ENCODE results near the gene NEDD4L.

The NEDD4L gene

DNA sequence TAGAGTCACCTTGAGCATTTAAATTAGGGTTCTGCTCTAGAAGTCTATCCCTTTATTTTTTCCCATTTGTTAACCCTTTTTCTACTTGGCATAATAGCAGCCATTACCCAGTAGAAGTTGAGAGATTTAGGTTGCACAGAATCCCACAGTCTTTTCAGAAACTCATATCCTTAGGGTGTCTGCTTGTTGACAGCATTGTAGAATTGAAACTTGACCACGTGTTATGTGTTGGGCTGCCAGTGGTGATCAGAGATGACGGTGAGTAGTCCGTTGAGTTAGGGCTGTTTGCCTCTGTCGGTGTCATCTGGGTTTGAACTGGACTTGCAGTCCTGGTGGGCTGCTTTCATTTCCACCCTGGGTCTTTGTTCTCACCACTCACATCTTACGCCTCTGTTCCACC is 114.4 kb downstream of the NEDD4L start:
- no peak overlapping the region for H2AFZ ChIP-seq (ENCODE audit: low read length)
- no peak overlapping the region for H3K4ac ChIP-seq (ENCODE audit: low read length)
- H3K14ac ChIP-seq (ENCODE audit: low read length), result no peak overlapping the region
- no peak overlapping the region for H2BK120ac ChIP-seq (ENCODE audit: low read depth, low read length)
- no peak overlapping the region for H2BK15ac ChIP-seq (ENCODE audit: low read length)
- H3K27me3 ChIP-seq (ENCODE audit: control insufficient read depth in 3 of 3, insufficient read depth in 3 of 3, low read depth in 1 of 3, low read length in 3 of 3), result no peaks in the 10 kb centered on the region
- no peak overlapping the region for H3K4me2 ChIP-seq (ENCODE audit: insufficient read depth, low read length, poor library complexity, severe bottlenecking)
- H3K79me1 ChIP-seq (ENCODE audit: low read depth, low read length), result peaks cover 3% of the 10 kb centered on the region
- no peak overlapping the region for H2AK5ac ChIP-seq (ENCODE audit: low read depth, low read length)
- no peak overlapping the region for H2BK12ac ChIP-seq (ENCODE audit: low read length)
- no peaks in the 10 kb centered on the region for H3K4me1 ChIP-seq (ENCODE audit: control insufficient read depth in 2 of 2, insufficient read depth in 1 of 2, low read depth in 1 of 2, low read length in 2 of 2)
- H4K8ac ChIP-seq (ENCODE audit: low read depth, low read length), result no peak overlapping the region
- H4K91ac ChIP-seq (ENCODE audit: low read depth, low read length, poor library complexity), result no peak overlapping the region
- no CpG with 5 or more reads among the region's 5 CpGs for WGBS, 2 donors (ENCODE audit: extremely low coverage in 2 of 2, insufficient read length in 2 of 2, insufficient replicate concordance in 1 of 2)
- H3K4me3 ChIP-seq (ENCODE audit: low read length in 2 of 2), result no peak overlapping the region
- H3K23ac ChIP-seq (ENCODE audit: low read depth, low read length, poor library complexity), result no peak overlapping the region
- no peak overlapping the region for H3K27ac ChIP-seq (replicated peaks; ENCODE audit: low read length)
- no peaks in the 10 kb centered on the region for H3K9me3 ChIP-seq (replicated peaks in 1 of 2; ENCODE audit: control insufficient read depth in 2 of 2, insufficient read depth in 1 of 2, low read depth in 1 of 2, low read length in 2 of 2)
- DNase-seq (ENCODE audit: low spot score), result no peak
- H3K18ac ChIP-seq (ENCODE audit: low read length), result no peak overlapping the region
- peaks cover 0 to 2% of the 10 kb centered on the region in 2 donors for H3K36me3 ChIP-seq (replicated peaks in 1 of 2; ENCODE audit: control insufficient read depth in 2 of 2, insufficient read depth in 2 of 2, low read length in 2 of 2)
- no peak overlapping the region for H2BK5ac ChIP-seq (ENCODE audit: low read length)
- H3K9ac ChIP-seq (ENCODE audit: low read depth, low read length, poor library complexity), result no peak overlapping the region

DNA sequence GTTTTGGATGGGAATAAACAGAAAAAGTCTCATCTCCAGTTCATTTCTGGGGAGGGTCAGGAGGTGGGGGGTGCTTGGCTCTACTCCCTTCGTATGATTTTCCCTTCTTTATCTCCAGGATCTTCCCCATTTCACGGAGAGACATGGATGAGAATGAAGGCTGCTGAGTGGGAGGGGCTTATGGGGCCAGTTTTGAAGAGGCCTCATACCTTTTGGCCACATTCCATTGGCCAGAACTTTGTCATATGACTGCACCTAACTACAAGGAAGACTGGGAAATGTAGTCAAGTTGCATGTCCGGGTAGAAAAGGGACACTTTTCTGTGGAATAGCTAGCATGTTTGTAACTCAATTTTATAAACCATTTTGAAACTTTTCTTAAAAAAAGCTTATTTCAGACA is 117.6 kb downstream of the NEDD4L start:
- Histone ChIP-seq H2BK120ac (ENCODE audit: low read depth, low read length) (no peak overlapping the region), H3K23ac (ENCODE audit: low read depth, low read length, poor library complexity) (no peak overlapping the region), H3K79me1 (ENCODE audit: low read depth, low read length) (peaks cover 3% of the 10 kb centered on the region), H3K18ac (ENCODE audit: low read length) (no peak overlapping the region), H2BK15ac (ENCODE audit: low read length) (no peak overlapping the region), H2AFZ (ENCODE audit: low read length) (no peak overlapping the region), H3K27me3 (ENCODE audit: control insufficient read depth in 3 of 3, insufficient read depth in 3 of 3, low read depth in 1 of 3, low read length in 3 of 3) (no peaks in the 10 kb centered on the region), H4K8ac (ENCODE audit: low read depth, low read length) (no peak overlapping the region), H3K4me2 (ENCODE audit: insufficient read depth, low read length, poor library complexity, severe bottlenecking) (no peak overlapping the region), H3K9me3 (replicated peaks in 1 of 2; ENCODE audit: control insufficient read depth in 2 of 2, insufficient read depth in 1 of 2, low read depth in 1 of 2, low read length in 2 of 2) (no peaks in the 10 kb centered on the region), H2BK12ac (ENCODE audit: low read length) (no peak overlapping the region), H4K91ac (ENCODE audit: low read depth, low read length, poor library complexity) (no peak overlapping the region), H3K14ac (ENCODE audit: low read length) (no peak overlapping the region), H3K4me3 (ENCODE audit: low read length in 2 of 2) (no peak overlapping the region), H3K9ac (ENCODE audit: low read depth, low read length, poor library complexity) (no peak overlapping the region), H2BK5ac (ENCODE audit: low read length) (no peak overlapping the region), H3K27ac (replicated peaks; ENCODE audit: low read length) (no peak overlapping the region), H3K4ac (ENCODE audit: low read length) (no peak overlapping the region), H3K4me1 (ENCODE audit: control insufficient read depth in 2 of 2, insufficient read depth in 1 of 2, low read depth in 1 of 2, low read length in 2 of 2) (no peaks in the 10 kb centered on the region), H3K36me3 (replicated peaks in 1 of 2; ENCODE audit: control insufficient read depth in 2 of 2, insufficient read depth in 2 of 2, low read length in 2 of 2) (peaks cover 0 to 2% of the 10 kb centered on the region in 2 donors), H2AK5ac (ENCODE audit: low read depth, low read length) (no peak overlapping the region)
- no peak for DNase-seq (ENCODE audit: low spot score)
- no CpG with 5 or more reads among the region's 3 CpGs for WGBS, 2 donors (ENCODE audit: extremely low coverage in 2 of 2, insufficient read length in 2 of 2, insufficient replicate concordance in 1 of 2)

DNA sequence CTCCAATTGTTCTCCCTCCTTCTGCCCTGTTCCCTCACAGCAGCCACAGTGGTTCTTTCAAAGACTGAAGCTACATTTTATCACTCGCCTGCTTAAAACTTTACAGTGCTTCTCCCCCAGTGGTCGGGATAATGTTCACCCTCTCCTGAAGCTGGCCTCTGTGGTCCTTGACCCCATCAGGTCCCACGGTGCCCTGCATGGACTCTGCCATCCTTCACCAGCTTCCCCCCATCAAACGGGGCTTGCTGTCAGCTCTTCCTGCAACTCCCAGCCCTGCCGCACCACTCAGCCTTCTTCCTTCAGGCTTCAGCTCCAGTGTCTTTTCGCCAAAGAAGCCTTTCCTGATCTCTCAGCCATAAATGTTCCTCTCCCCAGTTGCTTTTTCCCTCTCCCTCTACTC is 118.1 kb downstream of the NEDD4L start:
- H2AFZ ChIP-seq (ENCODE audit: low read length), result no peak overlapping the region
- H3K4me3 ChIP-seq (ENCODE audit: low read length in 2 of 2), result no peak overlapping the region
- H3K79me1 ChIP-seq (ENCODE audit: low read depth, low read length), result peaks cover 3% of the 10 kb centered on the region
- H3K23ac ChIP-seq (ENCODE audit: low read depth, low read length, poor library complexity), result no peak overlapping the region
- H2AK5ac ChIP-seq (ENCODE audit: low read depth, low read length), result no peak overlapping the region
- WGBS, 2 donors (ENCODE audit: extremely low coverage in 2 of 2, insufficient read length in 2 of 2, insufficient replicate concordance in 1 of 2), result no CpG with 5 or more reads among the region's 6 CpGs
- no peak overlapping the region for H4K91ac ChIP-seq (ENCODE audit: low read depth, low read length, poor library complexity)
- no peak overlapping the region for H2BK12ac ChIP-seq (ENCODE audit: low read length)
- H3K27ac ChIP-seq (replicated peaks; ENCODE audit: low read length), result no peak overlapping the region
- no peak overlapping the region for H3K14ac ChIP-seq (ENCODE audit: low read length)
- DNase-seq (ENCODE audit: low spot score), result no peak
- H3K9ac ChIP-seq (ENCODE audit: low read depth, low read length, poor library complexity), result no peak overlapping the region
- no peak overlapping the region for H4K8ac ChIP-seq (ENCODE audit: low read depth, low read length)
- no peak overlapping the region for H3K18ac ChIP-seq (ENCODE audit: low read length)
- H2BK120ac ChIP-seq (ENCODE audit: low read depth, low read length), result no peak overlapping the region
- no peak overlapping the region for H2BK15ac ChIP-seq (ENCODE audit: low read length)
- H3K27me3 ChIP-seq (ENCODE audit: control insufficient read depth in 3 of 3, insufficient read depth in 3 of 3, low read depth in 1 of 3, low read length in 3 of 3), result no peaks in the 10 kb centered on the region
- no peaks in the 10 kb centered on the region for H3K9me3 ChIP-seq (replicated peaks in 1 of 2; ENCODE audit: control insufficient read depth in 2 of 2, insufficient read depth in 1 of 2, low read depth in 1 of 2, low read length in 2 of 2)
- H3K4ac ChIP-seq (ENCODE audit: low read length), result no peak overlapping the region
- peaks cover 0 to 2% of the 10 kb centered on the region in 2 donors for H3K36me3 ChIP-seq (replicated peaks in 1 of 2; ENCODE audit: control insufficient read depth in 2 of 2, insufficient read depth in 2 of 2, low read length in 2 of 2)
- H2BK5ac ChIP-seq (ENCODE audit: low read length), result no peak overlapping the region
- H3K4me1 ChIP-seq (ENCODE audit: control insufficient read depth in 2 of 2, insufficient read depth in 1 of 2, low read depth in 1 of 2, low read length in 2 of 2), result no peaks in the 10 kb centered on the region
- no peak overlapping the region for H3K4me2 ChIP-seq (ENCODE audit: insufficient read depth, low read length, poor library complexity, severe bottlenecking)

DNA sequence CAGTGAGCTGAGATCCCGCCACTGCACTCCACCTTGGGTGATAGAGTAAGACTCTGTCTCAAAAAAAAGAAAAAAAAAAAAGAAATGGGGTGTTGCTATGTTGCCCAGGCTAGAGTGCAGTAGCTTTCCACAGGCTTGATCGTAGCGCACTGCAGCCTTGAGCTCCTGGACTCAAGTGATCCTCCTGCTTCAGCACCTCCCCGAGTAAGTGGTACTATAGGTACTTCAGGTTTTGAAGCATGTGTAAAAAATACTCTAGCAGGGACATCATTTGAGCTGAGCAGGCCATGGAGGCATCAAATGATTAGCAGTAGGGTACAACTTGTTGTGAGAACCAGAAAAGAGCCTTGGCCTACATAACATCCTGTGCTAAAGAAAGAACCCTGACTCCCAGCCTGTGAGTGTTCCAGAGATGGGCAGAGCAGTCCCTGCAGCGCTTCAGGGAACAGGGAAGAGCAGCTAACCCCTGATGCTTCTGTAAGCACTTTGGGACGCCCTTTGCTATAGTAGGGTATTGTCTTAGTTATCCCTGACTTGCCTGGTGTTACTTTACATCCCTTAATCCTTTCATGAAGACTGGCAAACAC is 119.1 kb downstream of the NEDD4L start:
- no CpG with 5 or more reads among the region's 6 CpGs for WGBS, 2 donors (ENCODE audit: extremely low coverage in 2 of 2, insufficient read length in 2 of 2, insufficient replicate concordance in 1 of 2)
- Histone ChIP-seq H3K4me3 (ENCODE audit: low read length in 2 of 2) (no peak overlapping the region), H2AK5ac (ENCODE audit: low read depth, low read length) (no peak overlapping the region), H4K8ac (ENCODE audit: low read depth, low read length) (no peak overlapping the region), H3K18ac (ENCODE audit: low read length) (no peak overlapping the region), H3K27me3 (ENCODE audit: control insufficient read depth in 3 of 3, insufficient read depth in 3 of 3, low read depth in 1 of 3, low read length in 3 of 3) (no peaks in the 10 kb centered on the region), H3K14ac (ENCODE audit: low read length) (no peak overlapping the region), H2BK12ac (ENCODE audit: low read length) (no peak overlapping the region), H3K79me1 (ENCODE audit: low read depth, low read length) (peaks cover 3% of the 10 kb centered on the region), H3K4me2 (ENCODE audit: insufficient read depth, low read length, poor library complexity, severe bottlenecking) (no peak overlapping the region), H2BK120ac (ENCODE audit: low read depth, low read length) (no peak overlapping the region), H3K9me3 (replicated peaks in 1 of 2; ENCODE audit: control insufficient read depth in 2 of 2, insufficient read depth in 1 of 2, low read depth in 1 of 2, low read length in 2 of 2) (no peaks in the 10 kb centered on the region), H3K36me3 (replicated peaks in 1 of 2; ENCODE audit: control insufficient read depth in 2 of 2, insufficient read depth in 2 of 2, low read length in 2 of 2) (peaks cover 0 to 2% of the 10 kb centered on the region in 2 donors), H2BK15ac (ENCODE audit: low read length) (no peak overlapping the region), H3K23ac (ENCODE audit: low read depth, low read length, poor library complexity) (no peak overlapping the region), H3K27ac (replicated peaks; ENCODE audit: low read length) (no peak overlapping the region), H3K4me1 (ENCODE audit: control insufficient read depth in 2 of 2, insufficient read depth in 1 of 2, low read depth in 1 of 2, low read length in 2 of 2) (no peaks in the 10 kb centered on the region), H4K91ac (ENCODE audit: low read depth, low read length, poor library complexity) (no peak overlapping the region), H2AFZ (ENCODE audit: low read length) (no peak overlapping the region), H3K4ac (ENCODE audit: low read length) (no peak overlapping the region), H2BK5ac (ENCODE audit: low read length) (no peak overlapping the region), H3K9ac (ENCODE audit: low read depth, low read length, poor library complexity) (no peak overlapping the region)
- no peak for DNase-seq (ENCODE audit: low spot score)

Data from neuronal stem cell (in vitro differentiated cells).